Nephron (organoid): ENCODE results near the gene ABCA13.

ENCODE experiments used
- H3K27ac Mint-ChIP-seq, 3 experiments: 2 replicates each; pipeline ENCODE4 v1.8.0; 2020; ENCODE audit warnings: mixed read lengths in 3 of 3, mild to moderate bottlenecking in 2 of 3, moderate library complexity in 1 of 3
- H3K27me3 Mint-ChIP-seq: 2 replicates; pipeline ENCODE4 v1.8.0; 2021; ENCODE audit warnings: low read depth, mild to moderate bottlenecking, moderate library complexity, mixed read lengths
- H3K36me3 Mint-ChIP-seq: 2 replicates; pipeline ENCODE4 v1.8.0; 2020; ENCODE audit warnings: low read depth, mixed read lengths
- H3K4me1 Mint-ChIP-seq: 2 replicates; pipeline ENCODE4 v1.8.0; 2020; ENCODE audit warnings: mixed read lengths
- H3K4me3 Mint-ChIP-seq, 3 experiments: 2 replicates each; pipeline ENCODE4 v1.8.0; 2020; ENCODE audit warnings: mild to moderate bottlenecking in 3 of 3, mixed read lengths in 3 of 3, moderate library complexity in 2 of 3
- H3K9me3 Mint-ChIP-seq: 2 replicates; pipeline ENCODE4 v1.8.0; 2020; ENCODE audit warnings: mixed read lengths
- TF ChIP-seq, protein P1 (sequence below), 3 experiments: fragments of 200-600 bp; sonication (generic); IDR thresholded peaks; one replicate each; pipeline ENCODE4 v1.5.0; 2021; ENCODE audit warnings: antibody characterized with exemption in 3 of 3; ENCODE audit not compliant: unreplicated experiment in 3 of 3

ABCA13 gene

DNA sequence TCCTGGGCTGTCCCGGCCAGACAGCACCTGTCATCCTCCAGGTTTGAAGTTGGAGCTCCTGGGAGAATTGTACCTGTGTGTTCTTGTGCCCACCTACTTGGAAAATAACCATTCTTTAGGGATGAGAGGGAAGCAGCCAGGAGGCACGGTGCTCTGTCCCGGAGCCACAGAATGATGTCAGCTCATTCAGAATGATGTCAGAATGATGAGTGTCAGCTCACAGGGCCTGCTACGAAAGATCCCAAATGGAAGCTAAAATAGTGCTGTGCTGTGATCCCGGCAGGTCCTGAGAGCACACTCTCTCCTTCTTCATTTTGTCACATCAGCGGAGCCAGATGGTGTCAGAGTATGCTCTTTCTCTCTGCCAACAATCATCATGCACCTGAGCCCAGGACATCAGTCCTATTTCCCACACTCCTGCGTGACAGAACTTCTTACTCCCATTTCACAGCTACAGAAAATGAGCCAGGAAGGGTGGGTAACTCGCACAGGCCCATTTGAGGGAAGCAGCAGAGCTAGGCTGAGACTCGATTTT lies 8.3 kb downstream of the ABCA13 start:
- TF ChIP-seq, protein P1, sequence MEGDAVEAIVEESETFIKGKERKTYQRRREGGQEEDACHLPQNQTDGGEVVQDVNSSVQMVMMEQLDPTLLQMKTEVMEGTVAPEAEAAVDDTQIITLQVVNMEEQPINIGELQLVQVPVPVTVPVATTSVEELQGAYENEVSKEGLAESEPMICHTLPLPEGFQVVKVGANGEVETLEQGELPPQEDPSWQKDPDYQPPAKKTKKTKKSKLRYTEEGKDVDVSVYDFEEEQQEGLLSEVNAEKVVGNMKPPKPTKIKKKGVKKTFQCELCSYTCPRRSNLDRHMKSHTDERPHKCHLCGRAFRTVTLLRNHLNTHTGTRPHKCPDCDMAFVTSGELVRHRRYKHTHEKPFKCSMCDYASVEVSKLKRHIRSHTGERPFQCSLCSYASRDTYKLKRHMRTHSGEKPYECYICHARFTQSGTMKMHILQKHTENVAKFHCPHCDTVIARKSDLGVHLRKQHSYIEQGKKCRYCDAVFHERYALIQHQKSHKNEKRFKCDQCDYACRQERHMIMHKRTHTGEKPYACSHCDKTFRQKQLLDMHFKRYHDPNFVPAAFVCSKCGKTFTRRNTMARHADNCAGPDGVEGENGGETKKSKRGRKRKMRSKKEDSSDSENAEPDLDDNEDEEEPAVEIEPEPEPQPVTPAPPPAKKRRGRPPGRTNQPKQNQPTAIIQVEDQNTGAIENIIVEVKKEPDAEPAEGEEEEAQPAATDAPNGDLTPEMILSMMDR (IDR thresholded peaks at IDR 0.05; ENCODE audit: unreplicated experiment in 3 of 3): no peak
- Mint-ChIP-seq H3K4me1 (no peaks in the 10 kb centered on the region), H3K27me3 (no peaks in the 10 kb centered on the region), H3K27ac (no peak overlapping the region), H3K36me3 (no peaks in the 10 kb centered on the region), H3K9me3 (no peaks in the 10 kb centered on the region), H3K4me3 (no peak overlapping the region)

DNA sequence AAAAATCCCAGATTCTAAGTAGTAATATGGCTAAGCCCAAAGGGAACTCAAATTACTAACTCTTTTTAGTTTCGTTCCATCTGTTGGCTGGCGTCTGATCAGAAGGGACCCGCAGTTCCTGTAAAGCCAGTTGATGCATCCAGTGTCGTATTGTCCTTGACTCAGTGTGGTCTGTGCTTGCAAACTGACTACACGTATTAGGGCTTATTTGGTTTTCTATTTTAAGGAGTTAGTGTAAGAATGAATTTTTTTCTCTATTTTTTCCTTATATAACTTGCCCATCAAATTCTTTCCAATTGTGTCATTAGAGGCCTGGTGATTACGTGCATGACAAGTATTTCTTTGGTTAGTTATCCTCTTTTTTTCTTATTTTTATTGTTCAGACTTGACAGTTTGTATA lies 9.7 kb downstream of the ABCA13 start:
- H3K9me3 Mint-ChIP-seq: peaks cover 4% of the 10 kb centered on the region
- no peak overlapping the region for H3K27ac Mint-ChIP-seq
- no peaks in the 10 kb centered on the region for H3K36me3 Mint-ChIP-seq
- H3K4me1 Mint-ChIP-seq: no peaks in the 10 kb centered on the region
- no peak overlapping the region for H3K4me3 Mint-ChIP-seq
- H3K27me3 Mint-ChIP-seq: no peaks in the 10 kb centered on the region
- TF ChIP-seq, protein P1 (IDR thresholded peaks at IDR 0.05; ENCODE audit: unreplicated experiment in 3 of 3): no peak

DNA sequence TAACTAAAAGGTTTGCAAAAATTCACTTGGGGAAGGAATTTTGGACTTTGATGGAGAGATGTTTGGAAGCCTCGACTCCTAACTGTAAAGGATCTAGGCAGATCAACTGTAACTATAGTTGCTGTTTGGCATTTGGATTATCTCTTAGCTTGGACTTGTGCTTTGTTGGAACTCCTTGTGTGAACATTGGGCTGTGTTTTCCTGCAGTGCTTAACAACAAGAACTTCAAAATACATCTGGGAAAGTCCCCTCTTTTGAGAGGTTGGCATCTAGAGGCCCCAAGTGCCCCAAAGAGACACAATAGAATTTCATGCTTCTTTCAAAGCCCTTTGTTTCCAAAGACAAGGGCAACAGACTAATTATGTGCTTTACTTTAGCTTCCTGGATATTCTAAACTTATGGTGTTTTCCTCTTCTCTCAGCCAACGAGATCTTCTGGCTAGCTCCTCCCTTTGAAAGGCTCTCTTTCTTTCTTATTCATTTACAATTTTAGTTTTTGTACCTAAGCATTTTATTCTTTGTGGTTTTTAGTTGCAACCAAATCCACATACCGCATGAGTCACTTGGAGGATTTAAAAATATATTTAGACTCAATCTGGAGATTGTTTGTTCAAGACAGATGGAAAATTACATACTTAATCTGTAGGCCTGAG lies 11.6 kb downstream of the ABCA13 start:
- H3K27ac Mint-ChIP-seq: no peak overlapping the region
- H3K27me3 Mint-ChIP-seq: peaks cover 5% of the 10 kb centered on the region
- TF ChIP-seq, protein P1 (IDR thresholded peaks at IDR 0.05; ENCODE audit: unreplicated experiment in 3 of 3): no peak
- H3K4me3 Mint-ChIP-seq: no peak overlapping the region
- no peaks in the 10 kb centered on the region for H3K4me1 Mint-ChIP-seq
- peaks cover 12% of the 10 kb centered on the region for H3K9me3 Mint-ChIP-seq
- H3K36me3 Mint-ChIP-seq: no peaks in the 10 kb centered on the region

DNA sequence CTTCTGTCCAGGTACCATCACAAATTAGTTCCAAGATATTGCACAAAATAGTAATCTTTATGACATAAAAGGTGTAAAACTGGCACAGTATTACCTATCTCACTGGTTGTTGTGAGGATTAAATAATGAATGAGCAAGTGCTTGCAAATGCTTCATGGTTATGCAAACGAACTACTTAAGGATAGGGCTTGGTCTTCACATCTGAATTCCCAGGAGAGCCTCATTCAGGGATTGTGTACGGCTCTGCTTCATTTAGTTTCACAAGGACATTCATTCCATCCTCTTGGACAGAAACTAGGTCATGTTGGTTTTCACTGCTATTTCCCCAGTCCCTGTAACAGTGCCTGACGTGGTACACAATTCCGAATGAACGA lies 12.1 kb downstream of the ABCA13 start:
- TF ChIP-seq, protein P1 (IDR thresholded peaks at IDR 0.05; ENCODE audit: unreplicated experiment in 3 of 3): no peak
- H3K4me3 Mint-ChIP-seq: no peak overlapping the region
- no peak overlapping the region for H3K27ac Mint-ChIP-seq
- peaks cover 5% of the 10 kb centered on the region for H3K27me3 Mint-ChIP-seq
- H3K4me1 Mint-ChIP-seq: no peaks in the 10 kb centered on the region
- H3K36me3 Mint-ChIP-seq: no peaks in the 10 kb centered on the region
- peaks cover 17% of the 10 kb centered on the region for H3K9me3 Mint-ChIP-seq

DNA sequence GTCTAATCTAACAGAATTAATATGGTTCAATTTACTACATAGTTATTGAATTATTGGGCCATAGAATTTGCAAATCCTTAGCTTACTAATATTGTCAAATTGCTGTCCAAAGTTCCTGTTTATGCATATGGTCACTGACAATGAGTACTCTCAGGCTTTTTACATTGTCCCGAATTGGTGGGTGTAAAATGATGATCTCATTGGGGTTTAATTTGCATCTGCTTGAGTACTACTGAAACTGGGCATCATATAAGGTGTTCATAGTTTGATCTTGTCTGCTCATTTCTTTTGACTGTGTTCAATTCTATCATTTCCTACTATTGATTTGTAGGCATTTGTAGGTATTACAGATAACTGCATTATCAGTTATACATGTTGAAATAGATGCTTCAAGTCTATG lies 12.7 kb downstream of the ABCA13 start:
- Mint-ChIP-seq H3K9me3 (peaks cover 23% of the 10 kb centered on the region), H3K27ac (no peak overlapping the region), H3K4me1 (no peaks in the 10 kb centered on the region), H3K4me3 (no peak overlapping the region), H3K36me3 (no peaks in the 10 kb centered on the region), H3K27me3 (peaks cover 5% of the 10 kb centered on the region)
- TF ChIP-seq, protein P1 (IDR thresholded peaks at IDR 0.05; ENCODE audit: unreplicated experiment in 3 of 3): no peak
